GM23338 (cell line): ENCODE measurements around the gene PITX1. TPM values are rescaled to one million over a fixed set of nuclear protein-coding genes. Genes with fewer than 3 reads are reported as not detected.

ENCODE experiments used
- ATAC-seq: fragments of 200-7000 bp; cut with Tn5 transposase; 3 replicates; pipeline ENCODE4 v1.9.1; 2020
- DNase-seq: peaks from one replicate; pipeline ENCODE4 v3.0.0-alpha.2; 2015; ENCODE audit warnings: low spot score
- H2AFZ ChIP-seq: fragments of 200-600 bp; sonication (generic); 2 replicates; pipeline ENCODE4 v1.8.0; 2016; ENCODE audit warnings: antibody characterized with exemption, mild to moderate bottlenecking, moderate library complexity
- H3F3A ChIP-seq: fragments of 200-600 bp; sonication (generic); replicated peaks from 2 replicates; pipeline ENCODE4 v1.8.0; 2017; ENCODE audit warnings: antibody characterized with exemption, mixed run types, low read depth
- H3K27ac ChIP-seq: fragments of 200-600 bp; sonication (generic); 2 replicates; pipeline ENCODE4 v1.6.1; 2016; ENCODE audit warnings: low read depth
- H3K27me3 ChIP-seq: fragments of 200-600 bp; sonication (generic); 2 replicates; pipeline ENCODE4 v1.8.0; 2016; ENCODE audit warnings: mild to moderate bottlenecking, mixed run types, moderate library complexity; ENCODE audit not compliant: insufficient read depth
- H3K36me3 ChIP-seq: fragments of 200-600 bp; sonication (generic); 2 replicates; pipeline ENCODE4 v1.8.0; 2016; ENCODE audit warnings: mild to moderate bottlenecking; ENCODE audit not compliant: insufficient read depth
- H3K4me1 ChIP-seq: fragments of 200-600 bp; sonication (generic); 2 replicates; pipeline ENCODE4 v1.8.0; 2016; ENCODE audit warnings: mild to moderate bottlenecking, moderate library complexity; ENCODE audit not compliant: insufficient read depth
- H3K4me2 ChIP-seq: fragments of 200-600 bp; sonication (generic); 2 replicates; pipeline ENCODE4 v1.7.1; 2017; ENCODE audit warnings: mixed run types
- H3K4me3 ChIP-seq: fragments of 200-600 bp; sonication (generic); 2 replicates; pipeline ENCODE4 v1.6.1; 2016; ENCODE audit warnings: mixed run types
- H3K79me2 ChIP-seq: fragments of 200-600 bp; sonication (generic); replicated peaks from 2 replicates; pipeline ENCODE4 v1.8.0; 2017; ENCODE audit warnings: mild to moderate bottlenecking; ENCODE audit not compliant: insufficient read depth
- H3K9me2 ChIP-seq: fragments of 200-600 bp; sonication (generic); 2 replicates; pipeline ENCODE4 v1.8.0; 2017; ENCODE audit not compliant: insufficient read depth
- H4K20me1 ChIP-seq: fragments of 200-600 bp; sonication (generic); replicated peaks from 2 replicates; pipeline ENCODE4 v1.8.0; 2017; ENCODE audit warnings: mild to moderate bottlenecking; ENCODE audit not compliant: insufficient read depth
- H3K27ac Mint-ChIP-seq: 2 replicates; pipeline ENCODE4 v1.8.0; 2020; ENCODE audit warnings: inconsistent platforms, mild to moderate bottlenecking, moderate library complexity, mixed read lengths
- H3K27me3 Mint-ChIP-seq: 3 replicates; pipeline ENCODE4 v1.8.0; 2022; ENCODE audit warnings: low read depth, mild to moderate bottlenecking, moderate library complexity, mixed read lengths, inconsistent platforms; ENCODE audit not compliant: insufficient read depth, poor library complexity
- H3K36me3 Mint-ChIP-seq: 3 replicates; pipeline ENCODE4 v1.8.0; 2021; ENCODE audit warnings: low read depth, mild to moderate bottlenecking, inconsistent platforms, moderate library complexity, mixed read lengths
- H3K4me1 Mint-ChIP-seq: 3 replicates; pipeline ENCODE4 v1.8.0; 2020; ENCODE audit warnings: mild to moderate bottlenecking, inconsistent platforms, mixed read lengths
- H3K4me3 Mint-ChIP-seq: 3 replicates; pipeline ENCODE4 v1.8.0; 2021; ENCODE audit warnings: moderate library complexity, mild to moderate bottlenecking, inconsistent platforms, mixed read lengths
- H3K9me3 Mint-ChIP-seq: 3 replicates; pipeline ENCODE4 v1.8.0; 2020; ENCODE audit warnings: moderate library complexity, mild to moderate bottlenecking, inconsistent platforms, mixed read lengths
- CREB1 ChIP-seq: fragments of 250-450 bp; sonication (Bioruptor Pico); IDR thresholded peaks from 2 replicates; pipeline ENCODE4 v1.5.0; 2020; ENCODE audit warnings: low read depth, mild to moderate bottlenecking, moderate library complexity
- CTCF ChIP-seq, 2 experiments: fragments of 200-600 bp in 1 of 2; sonication (generic) in 1 of 2; conservative IDR thresholded peaks; 2 replicates each; pipeline versions ENCODE4 v1.5.1 to v1.6.1; 2016 to 2017; ENCODE audit warnings: antibody characterized with exemption in 2 of 2, low read depth in 2 of 2, mild to moderate bottlenecking in 2 of 2, moderate library complexity in 1 of 2
- ETS1 ChIP-seq: IDR thresholded peaks from 2 replicates; pipeline ENCODE4 v1.6.1; 2016; ENCODE audit warnings: antibody characterized with exemption
- EZH2phosphoT487 ChIP-seq: fragments of 200-600 bp; sonication (generic); IDR thresholded peaks from one replicate; pipeline ENCODE4 v1.8.1; 2018; ENCODE audit warnings: antibody characterized with exemption; ENCODE audit not compliant: unreplicated experiment
- JUNB ChIP-seq: IDR thresholded peaks from one replicate; pipeline ENCODE4 v1.6.1; 2016; ENCODE audit warnings: antibody characterized with exemption; ENCODE audit not compliant: unreplicated experiment
- NANOG ChIP-seq: IDR thresholded peaks from 2 replicates; pipeline ENCODE4 v1.6.1; 2016; ENCODE audit warnings: antibody characterized with exemption, borderline replicate concordance
- POLR2AphosphoS5 ChIP-seq: IDR thresholded peaks from 2 replicates; pipeline ENCODE4 v1.6.1; 2016; ENCODE audit warnings: antibody characterized with exemption, low read depth
- REST ChIP-seq: IDR thresholded peaks from one replicate; pipeline ENCODE4 v1.6.1; 2018; ENCODE audit warnings: antibody characterized with exemption; ENCODE audit not compliant: unreplicated experiment
- STAT1 ChIP-seq: IDR thresholded peaks from one replicate; pipeline ENCODE4 v1.6.1; 2016; ENCODE audit warnings: antibody characterized with exemption; ENCODE audit not compliant: unreplicated experiment
- ZNF114 ChIP-seq: fragments of 250-450 bp; sonication (Bioruptor Pico); IDR thresholded peaks from 2 replicates; pipeline ENCODE4 v1.5.0; 2020; ENCODE audit warnings: mild to moderate bottlenecking, moderate library complexity
- ZNF331 ChIP-seq: fragments of 250-450 bp; sonication (Bioruptor Pico); IDR thresholded peaks from 2 replicates; pipeline ENCODE4 v1.5.0; 2020; ENCODE audit warnings: low read depth, mild to moderate bottlenecking, moderate library complexity
- polyA plus RNA-seq: library from polyadenylated mRNA; unstranded; fragments of >200 nt; fragmentation: Nextera tagmentation; extraction: Ambion mirVana; gene quantifications from 2 replicates; pipeline ENCODE4 v1.2.1, GENCODE V29; 2016
- total RNA-seq: library from RNA; depleted of rRNA; stranded (reverse); fragments of >200 nt; shearing (Covaris generic); gene quantifications from 2 replicates; pipeline ENCODE4 v1.2.3, GENCODE V29; 2014

The PITX1 gene
- total and polyA plus RNA-seq, 2 experiments from 2014 or later: not detected

GRCh38 chr5:134993161-134993560, 40.9 kb downstream of the PITX1 start:
- H3K9me3 Mint-ChIP-seq: peaks cover 7% of the 10 kb centered on the region; the same call in 2 of the 3 replicates
- peaks cover 15% of the 10 kb centered on the region for H3K4me1 ChIP-seq
- ATAC-seq (no peak), DNase-seq (no peak)
- H3K4me3 Mint-ChIP-seq: no peak overlapping the region
- H3K36me3 Mint-ChIP-seq: 0 out of 3 replicates have a peak, but pooled peaks cover 4% of the 10 kb centered on the region
- no peaks in the 10 kb centered on the region for H4K20me1 ChIP-seq
- peaks cover 3% of the 10 kb centered on the region for H3K27me3 Mint-ChIP-seq
- no peak overlapping the region for H3K27ac ChIP-seq
- H3K36me3 ChIP-seq: no peaks in the 10 kb centered on the region
- TF ChIP-seq POLR2AphosphoS5 (no peak), JUNB (no peak), ZNF114 (CRISPR knock-in tag) (no peak), ETS1 (no peak), CTCF (conservative IDR thresholded peaks at IDR 0.05; ENCODE audit: low read depth in 2 of 2) (no peak), CREB1 (CRISPR knock-in tag) (no peak), EZH2phosphoT487 (no peak), NANOG (no peak), REST (no peak), STAT1 (no peak)
- no peak overlapping the region for H3K4me3 ChIP-seq
- H3K4me2 ChIP-seq: no peak overlapping the region
- H3K4me1 Mint-ChIP-seq: peaks cover 20% of the 10 kb centered on the region
- no peak overlapping the region for H2AFZ ChIP-seq
- H3K27me3 ChIP-seq: no peaks in the 10 kb centered on the region
- no peaks in the 10 kb centered on the region for H3F3A ChIP-seq
- H3K27ac Mint-ChIP-seq: no peak overlapping the region
- no peaks in the 10 kb centered on the region for H3K79me2 ChIP-seq
- H3K9me2 ChIP-seq: no peaks in the 10 kb centered on the region

- no peak overlapping the region for H3K4me2 ChIP-seq
- no peak for TF ChIP-seq ETS1
- no peak for TF ChIP-seq ZNF331 (CRISPR knock-in tag)
- no peak for TF ChIP-seq ZNF114 (CRISPR knock-in tag)
- TF ChIP-seq JUNB: no peak
- TF ChIP-seq REST: no peak
- no peak for DNase-seq
- 0 out of 3 replicates have a peak, but pooled peaks cover 4% of the 10 kb centered on the region for H3K36me3 Mint-ChIP-seq
- H3K27me3 ChIP-seq: no peaks in the 10 kb centered on the region
- no peaks in the 10 kb centered on the region for H3F3A ChIP-seq
- H3K27me3 Mint-ChIP-seq: peaks cover under 1% of the 10 kb centered on the region
- peaks cover 20% of the 10 kb centered on the region for H3K4me1 Mint-ChIP-seq
- peaks cover 7% of the 10 kb centered on the region; the same call in 2 of the 3 replicates for H3K9me3 Mint-ChIP-seq
- no peaks in the 10 kb centered on the region for H3K79me2 ChIP-seq
- H3K4me1 ChIP-seq: peaks cover 15% of the 10 kb centered on the region
- H3K27ac Mint-ChIP-seq: no peak overlapping the region
- no peaks in the 10 kb centered on the region for H3K9me2 ChIP-seq
- no peaks in the 10 kb centered on the region for H3K36me3 ChIP-seq
- H3K4me3 ChIP-seq: no peak overlapping the region
- ATAC-seq: no peak
- no peak overlapping the region for H2AFZ ChIP-seq
- no peak overlapping the region for H3K4me3 Mint-ChIP-seq
- no peaks in the 10 kb centered on the region for H4K20me1 ChIP-seq
- no peak overlapping the region for H3K27ac ChIP-seq
These were observed 41.9 kb downstream of the PITX1 start for GRCh38 chr5:134992148-134992547.
